ENCODE data around the gene EP400.

EP400 gene

GRCh38 chr12:132123970-132124765 is 174.4 kb downstream of the EP400 start:
- no peak for DNase-seq (ENCODE audit: low read depth in 2 of 2)

DNA sequence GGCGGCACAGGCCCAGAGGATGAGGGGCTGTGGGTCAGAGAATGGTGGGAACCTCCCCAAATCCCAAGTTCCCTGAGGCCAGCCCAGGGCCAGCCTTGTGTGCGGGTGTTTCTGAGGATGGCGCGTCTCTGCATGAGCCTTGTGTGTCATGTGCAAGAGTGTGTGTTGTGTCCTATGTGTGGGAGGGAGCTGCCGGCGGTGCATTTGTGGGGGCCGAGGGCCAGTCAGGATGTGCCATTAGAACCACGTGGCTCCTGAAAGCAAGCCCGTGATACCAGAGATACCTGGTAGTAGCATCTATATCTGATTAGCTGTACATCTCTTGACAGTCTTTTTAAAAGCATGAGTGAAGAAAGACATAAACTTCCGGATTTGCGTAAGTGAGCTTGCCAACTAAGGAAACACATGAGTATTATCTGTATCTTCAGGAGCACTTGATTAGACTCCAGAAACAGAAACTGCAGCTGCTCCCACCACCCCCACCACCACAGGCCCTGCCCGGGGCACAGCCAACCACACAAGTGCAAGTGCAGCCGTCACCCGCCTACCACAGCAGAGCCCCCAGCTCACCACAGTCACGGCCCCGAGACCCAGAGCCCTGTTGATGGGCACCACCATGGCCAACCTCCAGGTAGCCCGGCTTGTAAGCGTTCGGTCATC is 175.2 kb downstream of the EP400 start:
- DNase-seq (ENCODE audit: low read depth in 2 of 2) = no peak

DNA sequence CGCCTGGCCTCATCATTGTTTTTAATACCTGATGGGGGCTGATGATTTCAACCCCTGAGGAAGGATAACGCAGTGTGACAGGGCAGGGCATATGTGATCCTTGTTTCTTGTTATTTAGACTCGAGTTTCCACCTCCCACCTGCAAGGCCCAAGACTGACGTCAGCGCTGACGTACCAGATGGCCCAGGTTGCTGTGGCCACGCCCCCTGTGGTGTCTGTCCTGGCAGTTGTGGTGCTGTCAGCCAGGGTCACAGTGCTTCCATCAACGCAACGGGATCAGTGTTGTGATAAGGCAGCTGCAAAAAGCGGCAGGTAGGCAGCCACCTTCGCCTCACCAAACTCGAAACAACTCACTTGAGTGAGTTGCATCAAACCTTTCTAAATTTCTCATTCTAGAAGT is 176.0 kb downstream of the EP400 start:
- DNase-seq (ENCODE audit: low read depth in 2 of 2) = no peak

DNA sequence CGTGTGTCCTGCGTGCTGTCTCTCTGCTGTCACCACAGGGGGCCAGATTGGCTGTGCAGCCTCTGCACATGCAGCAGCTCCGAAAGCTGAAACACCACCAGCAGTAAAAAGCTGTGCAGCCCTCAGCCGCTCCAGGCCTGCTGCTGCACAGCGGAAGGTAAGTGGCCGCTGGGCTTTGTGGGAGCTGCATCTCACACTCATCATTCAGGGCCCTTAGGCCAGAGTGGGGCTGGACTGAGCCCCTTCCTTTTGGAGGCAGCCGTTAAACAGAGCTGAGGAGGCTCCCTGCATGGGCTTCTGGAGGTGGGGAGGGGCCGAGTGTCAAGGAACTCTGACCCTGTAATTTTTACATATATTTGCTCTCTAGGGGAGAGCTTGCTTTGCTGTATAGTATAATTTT is 177.3 kb downstream of the EP400 start:
- no peak for DNase-seq (ENCODE audit: low read depth in 2 of 2)

GRCh38 chr12:132129007-132129406 is 179.3 kb downstream of the EP400 start:
- no peak for DNase-seq (ENCODE audit: low read depth in 2 of 2)

- no peak for DNase-seq (ENCODE audit: low read depth in 2 of 2)
Observed at GRCh38 chr12:132130690-132131089, 180.9 kb downstream of the EP400 start.
